ENCODE data around the gene GALNT7. TPM values are rescaled to one million over a fixed set of nuclear protein-coding genes. Genes with fewer than 3 reads are reported as not detected.

GALNT7 gene
- total RNA-seq, 4 donors from 2014 or later: 8.7 to 22.4 (median 9.7) TPM

- WGBS, 2 donors: 33 to 35% methylated on average over 2 of the region's 2 CpGs
- H3K27me3 ChIP-seq: no peaks in the 10 kb centered on the region
Observed at GRCh38 chr4:173237152-173237551, 68.5 kb downstream of the GALNT7 start.

GRCh38 chr4:173237762-173238161 lies 69.2 kb downstream of the GALNT7 start:
- H3K9me3 ChIP-seq: no peaks in the 10 kb centered on the region
- DNase-seq (ENCODE audit: low spot score in 2 of 2): no peak
- no peak for TF ChIP-seq CTCF (IDR thresholded peaks at IDR 0.05)
- no peak for TF ChIP-seq POLR2A (IDR thresholded peaks at IDR 0.05)
- no peak for TF ChIP-seq EP300 (IDR thresholded peaks at IDR 0.05)
- WGBS, 2 donors: 58 to 77% methylated on average over 2 of the region's 2 CpGs
- peaks cover 0 to 4% (median 0%) of the 10 kb centered on the region in 4 donors for H3K4me1 ChIP-seq
- H3K27ac ChIP-seq: no peak overlapping the region
- no peaks in the 10 kb centered on the region for H3K36me3 ChIP-seq
- H3K27me3 ChIP-seq: no peaks in the 10 kb centered on the region
- H3K4me3 ChIP-seq: no peak overlapping the region

More at GRCh38 chr4:173237152-173237551, 68.5 kb downstream of the GALNT7 start:
- no peak overlapping the region for H3K27ac ChIP-seq
- H3K4me1 ChIP-seq: peaks cover 0 to 4% (median 0%) of the 10 kb centered on the region in 4 donors
- no peak for TF ChIP-seq EP300 (IDR thresholded peaks at IDR 0.05)
- no peak for TF ChIP-seq POLR2A (IDR thresholded peaks at IDR 0.05)
- TF ChIP-seq CTCF (IDR thresholded peaks at IDR 0.05): no peak
- no peaks in the 10 kb centered on the region for H3K36me3 ChIP-seq
- no peak overlapping the region for H3K4me3 ChIP-seq
- DNase-seq (ENCODE audit: low spot score in 2 of 2): no peak
- H3K9me3 ChIP-seq: no peaks in the 10 kb centered on the region

GRCh38 chr4:173240696-173241095 lies 72.1 kb downstream of the GALNT7 start:
- H3K4me1 ChIP-seq: peaks cover 0 to 4% (median 0%) of the 10 kb centered on the region in 4 donors
- H3K36me3 ChIP-seq: no peaks in the 10 kb centered on the region
- TF ChIP-seq EP300 (IDR thresholded peaks at IDR 0.05) (no peak), POLR2A (IDR thresholded peaks at IDR 0.05) (no peak), CTCF (IDR thresholded peaks at IDR 0.05) (no peak)
- H3K27ac ChIP-seq: no peak overlapping the region
- no peaks in the 10 kb centered on the region for H3K27me3 ChIP-seq
- no peak for DNase-seq (ENCODE audit: low spot score in 2 of 2)
- no peaks in the 10 kb centered on the region for H3K9me3 ChIP-seq
- no peak overlapping the region for H3K4me3 ChIP-seq

GRCh38 chr4:173242466-173243250 lies 74.0 kb downstream of the GALNT7 start:
- WGBS, 2 donors: 96 to 98% methylated on average over 3 of the region's 3 CpGs
- TF ChIP-seq CTCF (IDR thresholded peaks at IDR 0.05): no peak
- no peak for TF ChIP-seq POLR2A (IDR thresholded peaks at IDR 0.05)
- TF ChIP-seq EP300 (IDR thresholded peaks at IDR 0.05): no peak
- Histone ChIP-seq H3K4me3 (no peak overlapping the region), H3K27ac (no peak overlapping the region), H3K27me3 (no peaks in the 10 kb centered on the region), H3K36me3 (no peaks in the 10 kb centered on the region), H3K9me3 (no peaks in the 10 kb centered on the region), H3K4me1 (no peaks in the 10 kb centered on the region)
- DNase-seq (ENCODE audit: low spot score in 2 of 2): no peak

GRCh38 chr4:173243321-173243720 lies 74.7 kb downstream of the GALNT7 start:
- no peaks in the 10 kb centered on the region for H3K27me3 ChIP-seq
- DNase-seq (ENCODE audit: low spot score in 2 of 2): no peak
- no peak for TF ChIP-seq POLR2A (IDR thresholded peaks at IDR 0.05)
- TF ChIP-seq EP300 (IDR thresholded peaks at IDR 0.05): no peak
- TF ChIP-seq CTCF (IDR thresholded peaks at IDR 0.05): no peak
- H3K4me3 ChIP-seq: no peak overlapping the region
- H3K4me1 ChIP-seq: no peaks in the 10 kb centered on the region
- WGBS, 2 donors: 76 to 90% methylated on average over 3 of the region's 3 CpGs
- H3K27ac ChIP-seq: no peak overlapping the region
- no peaks in the 10 kb centered on the region for H3K9me3 ChIP-seq
- H3K36me3 ChIP-seq: no peaks in the 10 kb centered on the region

Data from tibial nerve (tissue), 4 donors.